GM23338 (cell line): Measurements from ENCODE around the gene RAMP1.

ENCODE experiments used
- CREB1 ChIP-seq: fragments of 250-450 bp; sonication (Bioruptor Pico); IDR thresholded peaks from 2 replicates; pipeline ENCODE4 v1.5.0; 2020; ENCODE audit warnings: low read depth, mild to moderate bottlenecking, moderate library complexity
- EZH2 ChIP-seq: fragments of 200-600 bp; sonication (generic); IDR thresholded peaks from one replicate; pipeline ENCODE4 v1.8.0; 2017; ENCODE audit warnings: antibody characterized with exemption, mild to moderate bottlenecking, low read depth; ENCODE audit not compliant: unreplicated experiment
- EZH2phosphoT487 ChIP-seq: fragments of 200-600 bp; sonication (generic); IDR thresholded peaks from one replicate; pipeline ENCODE4 v1.8.1; 2018; ENCODE audit warnings: antibody characterized with exemption; ENCODE audit not compliant: unreplicated experiment
- JUNB ChIP-seq: IDR thresholded peaks from one replicate; pipeline ENCODE4 v1.6.1; 2016; ENCODE audit warnings: antibody characterized with exemption; ENCODE audit not compliant: unreplicated experiment
- NANOG ChIP-seq: IDR thresholded peaks from 2 replicates; pipeline ENCODE4 v1.6.1; 2016; ENCODE audit warnings: antibody characterized with exemption, borderline replicate concordance
- POLR2AphosphoS5 ChIP-seq: IDR thresholded peaks from 2 replicates; pipeline ENCODE4 v1.6.1; 2016; ENCODE audit warnings: antibody characterized with exemption, low read depth
- STAT1 ChIP-seq: IDR thresholded peaks from one replicate; pipeline ENCODE4 v1.6.1; 2016; ENCODE audit warnings: antibody characterized with exemption; ENCODE audit not compliant: unreplicated experiment
- ZNF114 ChIP-seq: fragments of 250-450 bp; sonication (Bioruptor Pico); IDR thresholded peaks from 2 replicates; pipeline ENCODE4 v1.5.0; 2020; ENCODE audit warnings: mild to moderate bottlenecking, moderate library complexity
- ZNF331 ChIP-seq: fragments of 250-450 bp; sonication (Bioruptor Pico); IDR thresholded peaks from 2 replicates; pipeline ENCODE4 v1.5.0; 2020; ENCODE audit warnings: low read depth, mild to moderate bottlenecking, moderate library complexity
- TF ChIP-seq, protein P1 (sequence below), 2 experiments: fragments of 200-600 bp in 1 of 2; sonication (generic) in 1 of 2; conservative IDR thresholded peaks; 2 replicates each; pipeline versions ENCODE4 v1.5.1 to v1.6.1; 2016 to 2017; ENCODE audit warnings: antibody characterized with exemption in 2 of 2, low read depth in 2 of 2, mild to moderate bottlenecking in 2 of 2, moderate library complexity in 1 of 2
- TF ChIP-seq, protein P2 (sequence below): fragments of 250-450 bp; sonication (Bioruptor Pico); IDR thresholded peaks from 2 replicates; pipeline ENCODE4 v1.5.0; 2020; ENCODE audit warnings: mild to moderate bottlenecking, moderate library complexity
- TF ChIP-seq, protein P3 (sequence below): IDR thresholded peaks from 2 replicates; pipeline ENCODE4 v1.6.1; 2016; ENCODE audit warnings: antibody characterized with exemption
- TF ChIP-seq, protein P4 (sequence below): IDR thresholded peaks from one replicate; pipeline ENCODE4 v1.6.1; 2018; ENCODE audit warnings: antibody characterized with exemption; ENCODE audit not compliant: unreplicated experiment

DNA sequence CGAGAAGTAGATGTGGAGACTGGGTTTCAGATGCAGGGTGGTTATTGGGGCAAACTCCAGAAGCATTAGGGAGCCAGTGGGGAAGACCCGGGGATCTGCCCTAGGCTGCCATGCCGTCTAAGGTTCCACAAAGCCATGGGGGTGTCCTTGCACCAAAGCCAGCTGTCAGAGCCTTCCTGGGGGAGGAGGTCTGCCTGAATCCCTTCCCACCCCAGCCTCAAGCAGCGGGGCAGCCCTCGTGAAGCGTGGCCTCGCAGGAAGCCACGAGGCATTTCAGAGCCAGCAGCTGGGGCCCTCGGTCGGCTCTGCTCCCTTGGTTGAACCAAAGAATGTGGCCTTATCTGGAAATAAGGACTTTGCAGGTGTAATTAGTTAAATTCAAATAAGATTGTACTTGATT is 56.2 kb downstream of the RAMP1 start:
- TF ChIP-seq, protein P1, sequence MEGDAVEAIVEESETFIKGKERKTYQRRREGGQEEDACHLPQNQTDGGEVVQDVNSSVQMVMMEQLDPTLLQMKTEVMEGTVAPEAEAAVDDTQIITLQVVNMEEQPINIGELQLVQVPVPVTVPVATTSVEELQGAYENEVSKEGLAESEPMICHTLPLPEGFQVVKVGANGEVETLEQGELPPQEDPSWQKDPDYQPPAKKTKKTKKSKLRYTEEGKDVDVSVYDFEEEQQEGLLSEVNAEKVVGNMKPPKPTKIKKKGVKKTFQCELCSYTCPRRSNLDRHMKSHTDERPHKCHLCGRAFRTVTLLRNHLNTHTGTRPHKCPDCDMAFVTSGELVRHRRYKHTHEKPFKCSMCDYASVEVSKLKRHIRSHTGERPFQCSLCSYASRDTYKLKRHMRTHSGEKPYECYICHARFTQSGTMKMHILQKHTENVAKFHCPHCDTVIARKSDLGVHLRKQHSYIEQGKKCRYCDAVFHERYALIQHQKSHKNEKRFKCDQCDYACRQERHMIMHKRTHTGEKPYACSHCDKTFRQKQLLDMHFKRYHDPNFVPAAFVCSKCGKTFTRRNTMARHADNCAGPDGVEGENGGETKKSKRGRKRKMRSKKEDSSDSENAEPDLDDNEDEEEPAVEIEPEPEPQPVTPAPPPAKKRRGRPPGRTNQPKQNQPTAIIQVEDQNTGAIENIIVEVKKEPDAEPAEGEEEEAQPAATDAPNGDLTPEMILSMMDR (conservative IDR thresholded peaks at IDR 0.05; ENCODE audit: low read depth in 2 of 2) = no peak
- TF ChIP-seq CREB1 (CRISPR knock-in tag) (no peak), JUNB (no peak), EZH2 (no peak), POLR2AphosphoS5 (no peak), NANOG (no peak), EZH2phosphoT487 (no peak), ZNF331 (CRISPR knock-in tag) (no peak), STAT1 (no peak), ZNF114 (CRISPR knock-in tag) (no peak)
- TF ChIP-seq, protein P2, sequence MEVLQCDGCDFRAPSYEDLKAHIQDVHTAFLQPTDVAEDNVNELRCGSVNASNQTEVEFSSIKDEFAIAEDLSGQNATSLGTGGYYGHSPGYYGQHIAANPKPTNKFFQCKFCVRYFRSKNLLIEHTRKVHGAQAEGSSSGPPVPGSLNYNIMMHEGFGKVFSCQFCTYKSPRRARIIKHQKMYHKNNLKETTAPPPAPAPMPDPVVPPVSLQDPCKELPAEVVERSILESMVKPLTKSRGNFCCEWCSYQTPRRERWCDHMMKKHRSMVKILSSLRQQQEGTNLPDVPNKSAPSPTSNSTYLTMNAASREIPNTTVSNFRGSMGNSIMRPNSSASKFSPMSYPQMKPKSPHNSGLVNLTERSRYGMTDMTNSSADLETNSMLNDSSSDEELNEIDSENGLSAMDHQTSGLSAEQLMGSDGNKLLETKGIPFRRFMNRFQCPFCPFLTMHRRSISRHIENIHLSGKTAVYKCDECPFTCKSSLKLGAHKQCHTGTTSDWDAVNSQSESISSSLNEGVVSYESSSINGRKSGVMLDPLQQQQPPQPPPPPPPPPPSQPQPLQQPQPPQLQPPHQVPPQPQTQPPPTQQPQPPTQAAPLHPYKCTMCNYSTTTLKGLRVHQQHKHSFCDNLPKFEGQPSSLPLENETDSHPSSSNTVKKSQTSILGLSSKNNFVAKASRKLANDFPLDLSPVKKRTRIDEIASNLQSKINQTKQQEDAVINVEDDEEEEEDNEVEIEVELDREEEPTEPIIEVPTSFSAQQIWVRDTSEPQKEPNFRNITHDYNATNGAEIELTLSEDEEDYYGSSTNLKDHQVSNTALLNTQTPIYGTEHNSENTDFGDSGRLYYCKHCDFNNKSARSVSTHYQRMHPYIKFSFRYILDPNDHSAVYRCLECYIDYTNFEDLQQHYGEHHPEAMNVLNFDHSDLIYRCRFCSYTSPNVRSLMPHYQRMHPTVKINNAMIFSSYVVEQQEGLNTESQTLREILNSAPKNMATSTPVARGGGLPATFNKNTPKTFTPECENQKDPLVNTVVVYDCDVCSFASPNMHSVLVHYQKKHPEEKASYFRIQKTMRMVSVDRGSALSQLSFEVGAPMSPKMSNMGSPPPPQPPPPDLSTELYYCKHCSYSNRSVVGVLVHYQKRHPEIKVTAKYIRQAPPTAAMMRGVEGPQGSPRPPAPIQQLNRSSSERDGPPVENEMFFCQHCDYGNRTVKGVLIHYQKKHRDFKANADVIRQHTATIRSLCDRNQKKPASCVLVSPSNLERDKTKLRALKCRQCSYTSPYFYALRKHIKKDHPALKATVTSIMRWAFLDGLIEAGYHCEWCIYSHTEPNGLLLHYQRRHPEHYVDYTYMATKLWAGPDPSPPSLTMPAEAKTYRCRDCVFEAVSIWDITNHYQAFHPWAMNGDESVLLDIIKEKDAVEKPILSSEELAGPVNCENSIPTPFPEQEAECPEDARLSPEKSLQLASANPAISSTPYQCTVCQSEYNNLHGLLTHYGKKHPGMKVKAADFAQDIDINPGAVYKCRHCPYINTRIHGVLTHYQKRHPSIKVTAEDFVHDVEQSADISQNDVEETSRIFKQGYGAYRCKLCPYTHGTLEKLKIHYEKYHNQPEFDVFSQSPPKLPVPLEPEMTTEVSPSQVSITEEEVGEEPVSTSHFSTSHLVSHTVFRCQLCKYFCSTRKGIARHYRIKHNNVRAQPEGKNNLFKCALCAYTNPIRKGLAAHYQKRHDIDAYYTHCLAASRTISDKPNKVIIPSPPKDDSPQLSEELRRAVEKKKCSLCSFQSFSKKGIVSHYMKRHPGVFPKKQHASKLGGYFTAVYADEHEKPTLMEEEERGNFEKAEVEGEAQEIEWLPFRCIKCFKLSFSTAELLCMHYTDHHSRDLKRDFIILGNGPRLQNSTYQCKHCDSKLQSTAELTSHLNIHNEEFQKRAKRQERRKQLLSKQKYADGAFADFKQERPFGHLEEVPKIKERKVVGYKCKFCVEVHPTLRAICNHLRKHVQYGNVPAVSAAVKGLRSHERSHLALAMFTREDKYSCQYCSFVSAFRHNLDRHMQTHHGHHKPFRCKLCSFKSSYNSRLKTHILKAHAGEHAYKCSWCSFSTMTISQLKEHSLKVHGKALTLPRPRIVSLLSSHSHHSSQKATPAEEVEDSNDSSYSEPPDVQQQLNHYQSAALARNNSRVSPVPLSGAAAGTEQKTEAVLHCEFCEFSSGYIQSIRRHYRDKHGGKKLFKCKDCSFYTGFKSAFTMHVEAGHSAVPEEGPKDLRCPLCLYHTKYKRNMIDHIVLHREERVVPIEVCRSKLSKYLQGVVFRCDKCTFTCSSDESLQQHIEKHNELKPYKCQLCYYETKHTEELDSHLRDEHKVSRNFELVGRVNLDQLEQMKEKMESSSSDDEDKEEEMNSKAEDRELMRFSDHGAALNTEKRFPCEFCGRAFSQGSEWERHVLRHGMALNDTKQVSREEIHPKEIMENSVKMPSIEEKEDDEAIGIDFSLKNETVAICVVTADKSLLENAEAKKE (CRISPR knock-in tag) = no peak
- TF ChIP-seq, protein P3, sequence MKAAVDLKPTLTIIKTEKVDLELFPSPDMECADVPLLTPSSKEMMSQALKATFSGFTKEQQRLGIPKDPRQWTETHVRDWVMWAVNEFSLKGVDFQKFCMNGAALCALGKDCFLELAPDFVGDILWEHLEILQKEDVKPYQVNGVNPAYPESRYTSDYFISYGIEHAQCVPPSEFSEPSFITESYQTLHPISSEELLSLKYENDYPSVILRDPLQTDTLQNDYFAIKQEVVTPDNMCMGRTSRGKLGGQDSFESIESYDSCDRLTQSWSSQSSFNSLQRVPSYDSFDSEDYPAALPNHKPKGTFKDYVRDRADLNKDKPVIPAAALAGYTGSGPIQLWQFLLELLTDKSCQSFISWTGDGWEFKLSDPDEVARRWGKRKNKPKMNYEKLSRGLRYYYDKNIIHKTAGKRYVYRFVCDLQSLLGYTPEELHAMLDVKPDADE = no peak
- TF ChIP-seq, protein P4, sequence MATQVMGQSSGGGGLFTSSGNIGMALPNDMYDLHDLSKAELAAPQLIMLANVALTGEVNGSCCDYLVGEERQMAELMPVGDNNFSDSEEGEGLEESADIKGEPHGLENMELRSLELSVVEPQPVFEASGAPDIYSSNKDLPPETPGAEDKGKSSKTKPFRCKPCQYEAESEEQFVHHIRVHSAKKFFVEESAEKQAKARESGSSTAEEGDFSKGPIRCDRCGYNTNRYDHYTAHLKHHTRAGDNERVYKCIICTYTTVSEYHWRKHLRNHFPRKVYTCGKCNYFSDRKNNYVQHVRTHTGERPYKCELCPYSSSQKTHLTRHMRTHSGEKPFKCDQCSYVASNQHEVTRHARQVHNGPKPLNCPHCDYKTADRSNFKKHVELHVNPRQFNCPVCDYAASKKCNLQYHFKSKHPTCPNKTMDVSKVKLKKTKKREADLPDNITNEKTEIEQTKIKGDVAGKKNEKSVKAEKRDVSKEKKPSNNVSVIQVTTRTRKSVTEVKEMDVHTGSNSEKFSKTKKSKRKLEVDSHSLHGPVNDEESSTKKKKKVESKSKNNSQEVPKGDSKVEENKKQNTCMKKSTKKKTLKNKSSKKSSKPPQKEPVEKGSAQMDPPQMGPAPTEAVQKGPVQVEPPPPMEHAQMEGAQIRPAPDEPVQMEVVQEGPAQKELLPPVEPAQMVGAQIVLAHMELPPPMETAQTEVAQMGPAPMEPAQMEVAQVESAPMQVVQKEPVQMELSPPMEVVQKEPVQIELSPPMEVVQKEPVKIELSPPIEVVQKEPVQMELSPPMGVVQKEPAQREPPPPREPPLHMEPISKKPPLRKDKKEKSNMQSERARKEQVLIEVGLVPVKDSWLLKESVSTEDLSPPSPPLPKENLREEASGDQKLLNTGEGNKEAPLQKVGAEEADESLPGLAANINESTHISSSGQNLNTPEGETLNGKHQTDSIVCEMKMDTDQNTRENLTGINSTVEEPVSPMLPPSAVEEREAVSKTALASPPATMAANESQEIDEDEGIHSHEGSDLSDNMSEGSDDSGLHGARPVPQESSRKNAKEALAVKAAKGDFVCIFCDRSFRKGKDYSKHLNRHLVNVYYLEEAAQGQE = no peak
